Testis (tissue), 3 donors: ENCODE data around the gene PTPRA. TPM values are rescaled to one million over a fixed set of nuclear protein-coding genes. Genes with fewer than 3 reads are reported as not detected.
"Not testable (repeated sequence)": the region's sequence is repeated elsewhere in the genome, so short reads cannot be mapped to it uniquely, and the experiment has no call there.

Experiments used
- DNase-seq: peaks from one replicate; pipeline ENCODE4 v3.0.0-alpha.2; 2019
- H3K27ac ChIP-seq, 2 donors: fragments of 200-600 bp; sonication (generic); one replicate each; pipeline ENCODE4 v1.5.1; 2019
- H3K27me3 ChIP-seq: fragments of 200-600 bp; sonication (generic); one replicate; pipeline ENCODE4 v1.5.1; 2019
- H3K36me3 ChIP-seq: fragments of 200-600 bp; sonication (generic); one replicate; pipeline ENCODE4 v1.5.1; 2017; ENCODE audit warnings: low read depth; ENCODE audit errors: missing control alignments
- H3K4me1 ChIP-seq: fragments of 200-600 bp; sonication (generic); one replicate; pipeline ENCODE4 v1.5.1; 2019
- H3K4me3 ChIP-seq, 2 donors: fragments of 200-600 bp; sonication (generic); one replicate each; pipeline ENCODE4 v1.5.1; 2017 to 2019
- H3K9me3 ChIP-seq: fragments of 200-600 bp; sonication (generic); one replicate; pipeline ENCODE4 v1.5.1; 2017
- POLR2A ChIP-seq: fragments of 450-650 bp; IDR thresholded peaks from one replicate; pipeline ENCODE4 v1.6.1; 2017; ENCODE audit warnings: antibody characterized with exemption, mild to moderate bottlenecking, moderate library complexity
- WGBS, 2 donors: methylation state at CpG; one replicate each; pipeline ENCODE4 v1.1.5; 2018; 5-methylcytosine and 5-hydroxymethylcytosine counted together
- intact Hi-C: fragments of 100-400 bp; cut with DNase I; formaldehyde crosslinking; loops from one replicate; pipeline ENCODE4 v1.15.1; 2023; ENCODE audit warnings: low total_unique reads
- polyA plus RNA-seq: library from polyadenylated mRNA; stranded (reverse); fragments of 350-450 nt; fragmentation: Illumina TruSeq; extraction: RNeasy Lipid Tissue Mini Kit (QIAGEN cat#74804); gene quantifications from one replicate; pipeline ENCODE4 v1.2.3, GENCODE V29; 2014; ENCODE audit warnings: low read depth, low replicate concordance; ENCODE audit not compliant: insufficient read depth
- total RNA-seq, 2 donors: library from RNA; depleted of rRNA; stranded (reverse); fragments of >200 nt; gene quantifications; one replicate each; pipeline ENCODE4 v1.2.3, GENCODE V29; 2016
- TF ChIP-seq, protein P1 (sequence below), 3 experiments: fragments of 450-650 bp in 2 of 3; fragments of 200-600 bp in 1 of 3; sonication (generic) in 1 of 3; IDR thresholded peaks; one replicate each; pipeline ENCODE4 v1.5.1; 2016 to 2019; ENCODE audit warnings: antibody characterized with exemption in 3 of 3, mild to moderate bottlenecking in 2 of 3, moderate library complexity in 1 of 3

The PTPRA gene
- total and polyA plus RNA-seq, 3 donors from 2014 or later = 52.0 to 83.8 (median 68.9) TPM

DNA sequence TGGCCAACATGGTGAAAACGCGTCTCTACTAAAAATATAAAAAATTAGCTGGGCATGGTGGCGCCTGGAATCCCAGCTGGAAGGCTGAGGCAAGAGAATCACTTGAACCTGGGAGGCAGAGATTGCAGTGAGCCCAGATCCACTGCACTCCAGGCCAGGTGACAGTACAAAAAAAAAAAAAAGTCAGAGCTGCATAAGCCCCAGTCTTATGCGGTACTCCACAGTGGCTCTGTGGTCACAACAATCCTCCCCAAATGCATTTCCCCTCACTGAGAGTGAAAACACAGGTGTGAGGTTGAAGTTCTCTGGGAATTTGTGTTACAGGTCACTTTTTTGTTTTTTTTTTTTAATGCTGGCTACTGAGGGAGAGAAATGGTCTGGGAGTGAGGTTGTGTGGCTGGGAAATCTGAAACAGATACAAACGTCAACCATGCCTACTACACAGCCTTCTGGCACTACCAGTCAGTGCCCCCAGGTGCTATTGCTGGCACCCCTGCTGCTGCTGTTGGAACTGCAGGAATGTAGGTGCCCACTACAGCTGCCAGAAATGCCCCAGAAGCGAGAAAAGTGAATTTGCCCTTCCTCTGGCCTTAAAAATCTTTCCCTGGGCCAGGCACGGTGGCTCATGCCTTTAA is 178.2 kb downstream of the PTPRA start:
- intact Hi-C loops = no loop called here
- 73 to 80% methylated on average over 7 of the region's 7 CpGs for WGBS, 2 donors

GRCh38 chr20:3059489-3059888 is 186.2 kb downstream of the PTPRA start:
- no peak overlapping the region for H3K27ac ChIP-seq
- H3K9me3 ChIP-seq = no peaks in the 10 kb centered on the region
- 100% methylated on average over 3 of the region's 3 CpGs; no CpG with 5 or more reads in 1 of the 2 donors for WGBS, 2 donors
- intact Hi-C loops = no loop called here
- H3K36me3 ChIP-seq = no peaks in the 10 kb centered on the region
- DNase-seq = no peak
- no peak overlapping the region for H3K4me3 ChIP-seq
- no peaks in the 10 kb centered on the region for H3K4me1 ChIP-seq
- TF ChIP-seq, protein P1, sequence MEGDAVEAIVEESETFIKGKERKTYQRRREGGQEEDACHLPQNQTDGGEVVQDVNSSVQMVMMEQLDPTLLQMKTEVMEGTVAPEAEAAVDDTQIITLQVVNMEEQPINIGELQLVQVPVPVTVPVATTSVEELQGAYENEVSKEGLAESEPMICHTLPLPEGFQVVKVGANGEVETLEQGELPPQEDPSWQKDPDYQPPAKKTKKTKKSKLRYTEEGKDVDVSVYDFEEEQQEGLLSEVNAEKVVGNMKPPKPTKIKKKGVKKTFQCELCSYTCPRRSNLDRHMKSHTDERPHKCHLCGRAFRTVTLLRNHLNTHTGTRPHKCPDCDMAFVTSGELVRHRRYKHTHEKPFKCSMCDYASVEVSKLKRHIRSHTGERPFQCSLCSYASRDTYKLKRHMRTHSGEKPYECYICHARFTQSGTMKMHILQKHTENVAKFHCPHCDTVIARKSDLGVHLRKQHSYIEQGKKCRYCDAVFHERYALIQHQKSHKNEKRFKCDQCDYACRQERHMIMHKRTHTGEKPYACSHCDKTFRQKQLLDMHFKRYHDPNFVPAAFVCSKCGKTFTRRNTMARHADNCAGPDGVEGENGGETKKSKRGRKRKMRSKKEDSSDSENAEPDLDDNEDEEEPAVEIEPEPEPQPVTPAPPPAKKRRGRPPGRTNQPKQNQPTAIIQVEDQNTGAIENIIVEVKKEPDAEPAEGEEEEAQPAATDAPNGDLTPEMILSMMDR (IDR thresholded peaks at IDR 0.05) = no peak
- no peak for TF ChIP-seq POLR2A
- no peaks in the 10 kb centered on the region for H3K27me3 ChIP-seq

More for the DNA sequence above, 178.2 kb downstream of the PTPRA start:
- DNase-seq = no peak
- Histone ChIP-seq H3K4me1 (no peaks in the 10 kb centered on the region), H3K27me3 (no peaks in the 10 kb centered on the region), H3K36me3 (no peaks in the 10 kb centered on the region), H3K4me3 (no peak overlapping the region), H3K9me3 (no peaks in the 10 kb centered on the region), H3K27ac (no peak overlapping the region)
- TF ChIP-seq POLR2A = no peak
- TF ChIP-seq, protein P1 (IDR thresholded peaks at IDR 0.05) = peak in 1 of 3 experiments; percentile 9

- H3K36me3 ChIP-seq, H3K9me3 ChIP-seq, H3K27ac ChIP-seq, H3K4me1 ChIP-seq, intact Hi-C loops, H3K27me3 ChIP-seq, DNase-seq, H3K4me3 ChIP-seq: not testable (repeated sequence)
- WGBS, 2 donors = 86% methylated on average over 6 of the region's 6 CpGs
Observed at GRCh38 chr20:3064119-3064518, 190.8 kb downstream of the PTPRA start.

- H3K27ac ChIP-seq = no peak overlapping the region
- WGBS, 2 donors = 78 to 79% methylated on average over 23 of the region's 23 CpGs
- TF ChIP-seq, protein P1 (IDR thresholded peaks at IDR 0.05) = no peak
- no peak for TF ChIP-seq POLR2A
- no peak for DNase-seq
- no peaks in the 10 kb centered on the region for H3K9me3 ChIP-seq
- H3K4me3 ChIP-seq = no peak overlapping the region
- H3K27me3 ChIP-seq = no peaks in the 10 kb centered on the region
- intact Hi-C loops = no loop called here
- H3K36me3 ChIP-seq = no peaks in the 10 kb centered on the region
- no peaks in the 10 kb centered on the region for H3K4me1 ChIP-seq
Observed at GRCh38 chr20:3067139-3068014, 194.1 kb downstream of the PTPRA start.

GRCh38 chr20:3068075-3068474 is 194.8 kb downstream of the PTPRA start:
- no peak overlapping the region for H3K4me3 ChIP-seq
- intact Hi-C loops = no loop called here
- no peaks in the 10 kb centered on the region for H3K27me3 ChIP-seq
- H3K4me1 ChIP-seq = no peaks in the 10 kb centered on the region
- DNase-seq = no peak
- no peak for TF ChIP-seq POLR2A
- TF ChIP-seq, protein P1 (IDR thresholded peaks at IDR 0.05) = no peak
- no peaks in the 10 kb centered on the region for H3K36me3 ChIP-seq
- 58 to 60% methylated on average over 8 of the region's 8 CpGs for WGBS, 2 donors
- no peaks in the 10 kb centered on the region for H3K9me3 ChIP-seq
- H3K27ac ChIP-seq = no peak overlapping the region
